Upper lobe of left lung (tissue), 6 donors: ENCODE measurements around the gene ADD2. TPM values are rescaled to one million over a fixed set of nuclear protein-coding genes. Genes with fewer than 3 reads are reported as not detected.
A peak's percentile ranks its signal among the peaks of the same experiment; 100 is the strongest.

Experiments used
- ATAC-seq, 2 donors: fragments of 200-7000 bp; cut with Tn5 transposase; one replicate each; pipeline ENCODE4 v1.9.1; 2022; ENCODE audit warnings: mild to moderate bottlenecking in 2 of 2, moderate library complexity in 2 of 2; ENCODE audit not compliant: low FRiP score in 2 of 2
- DNase-seq, 2 donors: peaks; one replicate each; pipeline ENCODE4 v3.0.0-alpha.2; 2019 to 2020
- H3K27ac ChIP-seq, 4 donors: fragments of 200-600 bp; sonication (generic); one replicate each; pipeline ENCODE4 v1.5.1; 2016 to 2019
- H3K27me3 ChIP-seq, 4 donors: fragments of 200-600 bp; sonication (generic); one replicate each; pipeline ENCODE4 v1.5.1; 2017 to 2019
- H3K36me3 ChIP-seq, 4 donors: fragments of 200-600 bp; sonication (generic); one replicate each; pipeline ENCODE4 v1.5.1; 2016 to 2019
- H3K4me1 ChIP-seq, 4 donors: fragments of 200-600 bp; sonication (generic); one replicate each; pipeline ENCODE4 v1.5.1; 2018 to 2019
- H3K4me3 ChIP-seq, 4 donors: fragments of 200-600 bp; sonication (generic); one replicate each; pipeline ENCODE4 v1.5.1; 2017 to 2019; ENCODE audit warnings: mild to moderate bottlenecking in 2 of 4, moderate library complexity in 1 of 4
- H3K9me3 ChIP-seq, 4 donors: fragments of 200-600 bp; sonication (generic); one replicate each; pipeline ENCODE4 v1.5.1; 2018 to 2019
- CTCF ChIP-seq, 6 experiments: fragments of 450-650 bp in 4 of 6; fragments of 200-600 bp in 2 of 6; sonication (generic) in 2 of 6; IDR thresholded peaks; one replicate each; pipeline ENCODE4 v1.5.1; 2016 to 2019; ENCODE audit warnings: antibody characterized with exemption in 6 of 6
- EP300 ChIP-seq, 4 donors: sonication (generic); formaldehyde crosslinking; IDR thresholded peaks; one replicate each; pipeline ENCODE4 v1.5.1; 2017; ENCODE audit warnings: antibody characterized with exemption in 4 of 4, control low read depth in 2 of 4
- POLR2A ChIP-seq, 4 donors: fragments of 450-650 bp; IDR thresholded peaks; one replicate each; pipeline ENCODE4 v1.5.1; 2016 to 2017; ENCODE audit warnings: antibody characterized with exemption in 4 of 4, mild to moderate bottlenecking in 2 of 4
- POLR2AphosphoS5 ChIP-seq, 2 donors: sonication (generic); formaldehyde crosslinking; IDR thresholded peaks; one replicate each; pipeline ENCODE4 v1.5.1; 2017; ENCODE audit warnings: antibody characterized with exemption in 2 of 2
- WGBS, 2 donors: methylation state at CpG; one replicate each; pipeline ENCODE4 v1.1.5; 2017 to 2018; 5-methylcytosine and 5-hydroxymethylcytosine counted together
- total RNA-seq, 6 donors: library from RNA; depleted of rRNA in 4 of 6; stranded (reverse); fragments of >200 nt in 4 of 6; gene quantifications; one replicate each; pipeline versions ENCODE4 v1.1.0 to v1.2.1, GENCODE V29; 2016 to 2021
- donor health status: DM: no; HTN: no; CAD: no; lungs with moderate emphysema.
- donor health status: DM: no; HTN: yes; CAD: no; lungs with severe emphysema.

The ADD2 gene
- total RNA-seq, 6 donors from 2014 or later = under 0.01 to 3.3 (median 0.50) TPM

DNA sequence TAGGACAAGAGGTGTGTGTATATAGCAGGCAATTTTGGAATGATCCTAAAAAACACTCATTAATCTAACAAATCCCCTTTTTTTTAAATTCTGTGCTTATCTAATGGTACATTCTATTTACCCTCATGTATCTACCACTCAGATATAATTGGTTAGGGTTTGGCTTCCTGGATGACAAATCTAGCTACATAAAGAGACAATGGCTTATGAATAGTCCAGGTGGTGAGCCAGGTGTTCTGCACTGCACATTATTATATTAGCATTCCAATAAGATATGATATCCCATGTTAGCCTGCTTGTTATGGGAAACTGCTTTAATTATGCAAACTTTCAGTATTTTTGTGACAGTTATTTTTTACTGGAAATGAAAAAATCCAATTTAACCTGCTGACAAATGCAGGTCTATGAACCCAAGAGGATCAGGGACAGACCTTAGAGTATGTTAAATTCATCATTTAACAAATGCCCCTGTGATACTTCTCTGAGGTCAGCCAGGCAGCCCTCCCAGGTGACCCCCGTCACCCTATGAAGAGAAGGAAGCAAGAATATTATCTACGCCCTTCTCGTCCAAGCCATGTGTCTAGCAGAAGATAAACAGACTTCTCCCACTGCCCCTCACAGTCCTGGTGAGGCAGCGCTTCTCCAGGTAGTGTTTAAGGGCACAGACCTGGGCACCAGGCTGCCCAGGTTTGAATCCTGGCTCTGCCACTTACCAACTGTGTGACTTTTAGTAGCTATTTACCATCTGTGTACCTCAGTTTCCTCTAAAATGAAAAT is 83.0 kb downstream of the ADD2 start:
- TF ChIP-seq CTCF (IDR thresholded peaks at IDR 0.05) (no peak), POLR2AphosphoS5 (IDR thresholded peaks at IDR 0.05) (no peak), POLR2A (IDR thresholded peaks at IDR 0.05) (no peak)
- Histone ChIP-seq H3K36me3 (no peaks in the 10 kb centered on the region), H3K27me3 (no peaks in the 10 kb centered on the region), H3K9me3 (no peaks in the 10 kb centered on the region), H3K27ac (no peak overlapping the region), H3K4me1 (no peaks in the 10 kb centered on the region), H3K4me3 (no peak overlapping the region)
- ATAC-seq (no peak), DNase-seq (no peak)
- WGBS, 2 donors = 84 to 89% methylated on average over 4 of the region's 4 CpGs

DNA sequence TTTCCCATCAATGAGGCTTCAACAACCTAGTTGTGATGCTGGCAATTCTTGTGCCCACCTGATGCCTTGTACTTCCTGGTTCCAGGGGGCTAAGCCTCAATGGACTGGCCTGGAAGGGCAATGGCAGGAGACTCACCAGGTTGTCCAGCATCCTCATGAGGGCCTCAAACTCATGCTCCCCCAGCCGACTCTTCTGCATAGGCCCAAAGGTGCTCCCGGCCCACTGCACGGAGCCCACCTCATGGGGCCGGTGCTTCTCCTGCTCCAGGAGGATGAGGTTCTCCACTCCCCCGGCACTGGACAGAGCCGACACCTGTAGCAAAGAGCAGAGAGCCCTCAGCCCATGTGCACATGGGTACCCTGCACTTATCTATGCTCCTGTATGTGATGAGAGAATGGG is 84.5 kb downstream of the ADD2 start:
- Histone ChIP-seq H3K36me3 (no peaks in the 10 kb centered on the region), H3K4me1 (peaks cover 0 to 7% (median 0%) of the 10 kb centered on the region in 4 donors), H3K27me3 (no peaks in the 10 kb centered on the region), H3K9me3 (no peaks in the 10 kb centered on the region), H3K27ac (no peak overlapping the region), H3K4me3 (no peak overlapping the region)
- TF ChIP-seq POLR2A (IDR thresholded peaks at IDR 0.05) (no peak), EP300 (IDR thresholded peaks at IDR 0.05) (no peak), POLR2AphosphoS5 (IDR thresholded peaks at IDR 0.05) (no peak), CTCF (IDR thresholded peaks at IDR 0.05) (no peak)
- ATAC-seq (no peak), DNase-seq (peak in 1 of 2 donors; percentile 40)
- 97% methylated on average over 6 of the region's 6 CpGs; no CpG with 5 or more reads in 1 of the 2 donors for WGBS, 2 donors

GRCh38 chr2:70680735-70681134 is 87.3 kb downstream of the ADD2 start:
- ATAC-seq = no peak
- DNase-seq = no peak
- 64 to 76% methylated on average over 2 of the region's 2 CpGs for WGBS, 2 donors

DNA sequence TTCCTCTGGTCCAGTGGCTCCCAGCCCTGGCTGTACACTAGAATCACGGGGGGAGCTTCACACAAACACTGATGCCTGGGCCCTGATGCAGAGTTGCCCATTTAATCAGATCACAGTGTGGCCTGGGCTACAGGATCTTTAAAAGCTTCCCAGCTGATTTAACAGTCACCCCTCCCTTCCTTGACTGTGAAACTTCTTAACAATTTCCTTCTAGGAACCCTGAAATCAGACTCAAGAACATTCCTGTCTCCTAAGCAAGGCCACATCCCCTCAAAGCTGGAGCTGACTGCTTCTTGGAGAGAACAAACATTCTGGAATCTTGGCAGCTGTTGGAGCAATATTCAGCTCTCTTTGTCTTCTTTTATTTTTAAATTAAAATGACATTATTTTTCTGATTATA is 88.7 kb downstream of the ADD2 start:
- H3K27me3 ChIP-seq = no peaks in the 10 kb centered on the region
- DNase-seq = no peak
- TF ChIP-seq POLR2AphosphoS5 (IDR thresholded peaks at IDR 0.05) (no peak), EP300 (IDR thresholded peaks at IDR 0.05) (no peak), POLR2A (IDR thresholded peaks at IDR 0.05) (no peak), CTCF (IDR thresholded peaks at IDR 0.05) (no peak)
- no peak overlapping the region for H3K4me3 ChIP-seq
- 54 to 63% methylated on average over 1 of the region's 1 CpG for WGBS, 2 donors
- H3K4me1 ChIP-seq = peaks cover 0 to 10% (median 0%) of the 10 kb centered on the region in 4 donors
- peak in 1 of 2 donors; percentile 7 for ATAC-seq
- H3K27ac ChIP-seq = no peak overlapping the region
- no peaks in the 10 kb centered on the region for H3K36me3 ChIP-seq
- no peaks in the 10 kb centered on the region for H3K9me3 ChIP-seq

More at GRCh38 chr2:70680735-70681134, 87.3 kb downstream of the ADD2 start:
- TF ChIP-seq CTCF (IDR thresholded peaks at IDR 0.05) = no peak
- TF ChIP-seq POLR2A (IDR thresholded peaks at IDR 0.05) = no peak
- TF ChIP-seq POLR2AphosphoS5 (IDR thresholded peaks at IDR 0.05) = no peak
- no peak for TF ChIP-seq EP300 (IDR thresholded peaks at IDR 0.05)
- Histone ChIP-seq H3K27me3 (no peaks in the 10 kb centered on the region), H3K9me3 (no peaks in the 10 kb centered on the region), H3K4me1 (peaks cover 0 to 10% (median 0%) of the 10 kb centered on the region in 4 donors), H3K36me3 (no peaks in the 10 kb centered on the region), H3K27ac (no peak overlapping the region), H3K4me3 (no peak overlapping the region)
